Progenitor cell of endocrine pancreas (in vitro differentiated cells): ENCODE measurements around the gene TAPT1. TPM values are rescaled to one million over a fixed set of nuclear protein-coding genes. Genes with fewer than 3 reads are reported as not detected.
"Not testable (repeated sequence)": the region's sequence is repeated elsewhere in the genome, so short reads cannot be mapped to it uniquely, and the experiment has no call there.

ENCODE experiments used
- DNase-seq: peaks from one replicate; pipeline ENCODE4 v3.0.0; 2021; ENCODE audit warnings: low spot score; ENCODE audit not compliant: unreplicated experiment
- H3K27ac Mint-ChIP-seq: 2 replicates; pipeline ENCODE4 v1.8.0; 2021; ENCODE audit warnings: mild to moderate bottlenecking, moderate library complexity, mixed read lengths
- H3K27me3 Mint-ChIP-seq: 2 replicates; pipeline ENCODE4 v1.8.0; 2021; ENCODE audit warnings: mixed read lengths
- H3K36me3 Mint-ChIP-seq: 2 replicates; pipeline ENCODE4 v1.8.0; 2022; ENCODE audit warnings: mixed read lengths; ENCODE audit not compliant: insufficient read depth
- H3K4me1 Mint-ChIP-seq: 2 replicates; pipeline ENCODE4 v1.8.0; 2021; ENCODE audit warnings: low read depth, mixed read lengths
- H3K4me3 Mint-ChIP-seq: 2 replicates; pipeline ENCODE4 v1.8.0; 2021; ENCODE audit warnings: low read depth, mild to moderate bottlenecking, moderate library complexity, mixed read lengths
- H3K9me3 Mint-ChIP-seq: 2 replicates; pipeline ENCODE4 v1.8.0; 2021; ENCODE audit warnings: low read depth, mixed read lengths
- long read RNA-seq: library from polyadenylated mRNA; unstranded; transcript quantifications from one replicate; pipeline ENCODE4 v2.0.0, GENCODE V29; 2020
- total RNA-seq: library from RNA; stranded (reverse); gene quantifications from 2 replicates; pipeline ENCODE4 v1.2.1, GENCODE V29; 2021
- TF ChIP-seq, protein P1 (sequence below): fragments of 200-600 bp; sonication (generic); IDR thresholded peaks from one replicate; pipeline ENCODE4 v1.5.0; 2021; ENCODE audit warnings: antibody characterized with exemption, mild to moderate bottlenecking; ENCODE audit not compliant: unreplicated experiment

The TAPT1 gene, protein sequence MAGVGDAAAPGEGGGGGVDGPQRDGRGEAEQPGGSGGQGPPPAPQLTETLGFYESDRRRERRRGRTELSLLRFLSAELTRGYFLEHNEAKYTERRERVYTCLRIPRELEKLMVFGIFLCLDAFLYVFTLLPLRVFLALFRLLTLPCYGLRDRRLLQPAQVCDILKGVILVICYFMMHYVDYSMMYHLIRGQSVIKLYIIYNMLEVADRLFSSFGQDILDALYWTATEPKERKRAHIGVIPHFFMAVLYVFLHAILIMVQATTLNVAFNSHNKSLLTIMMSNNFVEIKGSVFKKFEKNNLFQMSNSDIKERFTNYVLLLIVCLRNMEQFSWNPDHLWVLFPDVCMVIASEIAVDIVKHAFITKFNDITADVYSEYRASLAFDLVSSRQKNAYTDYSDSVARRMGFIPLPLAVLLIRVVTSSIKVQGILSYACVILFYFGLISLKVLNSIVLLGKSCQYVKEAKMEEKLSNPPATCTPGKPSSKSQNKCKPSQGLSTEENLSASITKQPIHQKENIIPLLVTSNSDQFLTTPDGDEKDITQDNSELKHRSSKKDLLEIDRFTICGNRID
- total RNA-seq: 29.1 and 29.9 TPM in 2 replicates
- long read RNA-seq, full-length matches to known transcripts: 2 of 7 reads
- long read RNA-seq, partial matches to known transcripts: 1 of 7 reads
- long read RNA-seq, other reads (novel, unspliced or antisense): 4 of 7 reads

GRCh38 chr4:16225863-16226815 lies at the start of gene TAPT1:
Gene TAPT1, minus strand, starts transcription at chr4:16226471. Its CDS starts 14 bp downstream, at chr4:16226457.
- H3K36me3 Mint-ChIP-seq: no peaks in the 10 kb centered on the region
- peak within 1 kb of the TSS; percentile 95 for H3K4me3 Mint-ChIP-seq
- peak; percentile 71 for DNase-seq
- no peaks in the 10 kb centered on the region for H3K27me3 Mint-ChIP-seq
- TF ChIP-seq, protein P1, sequence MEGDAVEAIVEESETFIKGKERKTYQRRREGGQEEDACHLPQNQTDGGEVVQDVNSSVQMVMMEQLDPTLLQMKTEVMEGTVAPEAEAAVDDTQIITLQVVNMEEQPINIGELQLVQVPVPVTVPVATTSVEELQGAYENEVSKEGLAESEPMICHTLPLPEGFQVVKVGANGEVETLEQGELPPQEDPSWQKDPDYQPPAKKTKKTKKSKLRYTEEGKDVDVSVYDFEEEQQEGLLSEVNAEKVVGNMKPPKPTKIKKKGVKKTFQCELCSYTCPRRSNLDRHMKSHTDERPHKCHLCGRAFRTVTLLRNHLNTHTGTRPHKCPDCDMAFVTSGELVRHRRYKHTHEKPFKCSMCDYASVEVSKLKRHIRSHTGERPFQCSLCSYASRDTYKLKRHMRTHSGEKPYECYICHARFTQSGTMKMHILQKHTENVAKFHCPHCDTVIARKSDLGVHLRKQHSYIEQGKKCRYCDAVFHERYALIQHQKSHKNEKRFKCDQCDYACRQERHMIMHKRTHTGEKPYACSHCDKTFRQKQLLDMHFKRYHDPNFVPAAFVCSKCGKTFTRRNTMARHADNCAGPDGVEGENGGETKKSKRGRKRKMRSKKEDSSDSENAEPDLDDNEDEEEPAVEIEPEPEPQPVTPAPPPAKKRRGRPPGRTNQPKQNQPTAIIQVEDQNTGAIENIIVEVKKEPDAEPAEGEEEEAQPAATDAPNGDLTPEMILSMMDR: no peak
- H3K9me3 Mint-ChIP-seq: no peaks in the 10 kb centered on the region
- peaks cover 39% of the 10 kb centered on the region for H3K4me1 Mint-ChIP-seq
- peak within 1 kb of the TSS; percentile 98 for H3K27ac Mint-ChIP-seq

GRCh38 chr4:16271411-16271810 lies 45.1 kb upstream of the TAPT1 start:
- H3K4me1 Mint-ChIP-seq: no peaks in the 10 kb centered on the region
- H3K36me3 Mint-ChIP-seq: peaks cover 10% of the 10 kb centered on the region
- no peak overlapping the region for H3K27ac Mint-ChIP-seq
- DNase-seq: no peak
- H3K4me3 Mint-ChIP-seq: no peak overlapping the region
- no peaks in the 10 kb centered on the region for H3K27me3 Mint-ChIP-seq
- H3K9me3 Mint-ChIP-seq: peaks cover 11% of the 10 kb centered on the region
- TF ChIP-seq, protein P1: no peak

DNA sequence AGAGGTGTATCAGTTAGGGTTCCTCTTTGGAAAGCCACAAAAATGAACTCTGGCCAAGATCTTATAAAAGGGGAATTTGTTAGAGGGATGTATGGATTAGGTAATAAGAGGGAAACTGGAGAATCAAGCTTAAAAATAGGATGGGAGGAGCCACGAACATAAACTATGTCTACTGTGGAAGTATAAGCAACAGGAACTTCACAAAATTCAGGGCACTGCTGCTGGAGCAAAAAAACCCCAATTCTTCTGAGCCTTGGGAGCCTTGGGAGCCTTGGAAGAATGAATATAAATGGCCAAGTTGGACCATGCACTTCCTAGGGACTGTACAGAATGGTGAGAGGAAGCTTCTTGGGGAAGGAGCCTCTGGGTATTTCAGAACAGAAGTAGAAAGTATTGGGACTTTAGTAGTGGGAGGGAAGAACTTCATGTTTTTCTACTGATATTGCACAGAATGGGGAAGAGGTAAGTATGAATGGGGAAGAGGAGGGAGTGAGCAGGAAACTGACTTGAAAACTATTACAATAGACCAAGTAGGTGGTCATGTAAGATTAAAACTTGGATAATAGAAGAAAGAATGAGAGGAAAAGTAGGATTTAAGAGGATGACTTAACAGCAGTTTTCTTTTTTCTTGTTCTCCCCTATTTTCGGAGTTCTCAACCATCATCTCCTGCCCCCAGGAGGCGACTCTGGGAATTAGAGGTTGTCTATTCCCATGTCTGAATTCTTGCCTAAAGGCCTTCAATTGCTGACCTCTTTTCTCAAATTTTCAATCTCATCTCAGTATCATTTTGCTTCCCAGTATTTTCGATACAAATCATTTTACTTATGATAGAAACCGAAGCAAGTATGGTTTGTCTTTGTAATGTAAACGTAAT lies 44.4 kb upstream of the TAPT1 start:
- no peak overlapping the region for H3K27ac Mint-ChIP-seq
- peaks cover 5% of the 10 kb centered on the region for H3K36me3 Mint-ChIP-seq
- H3K9me3 Mint-ChIP-seq: peaks cover 4% of the 10 kb centered on the region
- no peak for DNase-seq
- H3K4me1 Mint-ChIP-seq: no peaks in the 10 kb centered on the region
- TF ChIP-seq, protein P1: peak; percentile 32
- H3K27me3 Mint-ChIP-seq: no peaks in the 10 kb centered on the region
- H3K4me3 Mint-ChIP-seq: no peak overlapping the region

GRCh38 chr4:16269742-16270453 lies 43.6 kb upstream of the TAPT1 start:
- not testable (repeated sequence) for H3K27ac Mint-ChIP-seq, H3K27me3 Mint-ChIP-seq, H3K4me1 Mint-ChIP-seq, H3K9me3 Mint-ChIP-seq, H3K4me3 Mint-ChIP-seq, DNase-seq, H3K36me3 Mint-ChIP-seq

- no peaks in the 10 kb centered on the region for H3K27me3 Mint-ChIP-seq
- peaks cover 3% of the 10 kb centered on the region for H3K36me3 Mint-ChIP-seq
- no peak for DNase-seq
- H3K9me3 Mint-ChIP-seq: no peaks in the 10 kb centered on the region
- TF ChIP-seq, protein P1: no peak
- H3K4me3 Mint-ChIP-seq: no peak overlapping the region
- no peak overlapping the region for H3K27ac Mint-ChIP-seq
- H3K4me1 Mint-ChIP-seq: no peaks in the 10 kb centered on the region
Observed at GRCh38 chr4:16269240-16269639, 43.0 kb upstream of the TAPT1 start.
